ENCODE data around the gene KRT2. TPM values are rescaled to one million over a fixed set of nuclear protein-coding genes. Genes with fewer than 3 reads are reported as not detected.

KRT2 gene
- total RNA-seq, 2 experiments from 2014 or later, result not detected

DNA sequence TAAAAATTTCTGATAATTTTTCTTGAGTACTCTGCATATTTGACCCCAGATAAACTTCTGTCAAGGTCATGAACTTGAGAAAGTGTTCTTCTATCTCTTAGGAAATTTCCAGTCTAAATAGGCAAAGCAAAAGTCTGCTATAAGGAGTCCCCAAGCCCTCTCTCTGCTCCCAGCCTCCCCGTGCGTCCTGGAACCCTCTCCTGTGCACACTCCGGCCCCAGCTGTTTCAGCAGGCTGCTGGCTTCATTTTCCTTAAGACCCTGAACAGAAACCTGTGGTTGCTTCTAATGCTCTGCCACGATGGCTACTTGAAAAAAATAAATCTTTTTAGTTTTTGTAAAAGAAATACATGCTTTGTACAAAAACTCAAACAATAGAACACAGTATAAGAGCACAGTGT lies 14.7 kb downstream of the KRT2 start:
- CTCF ChIA-PET, result interaction anchor here (1.4 kb wide), 1 partner anchor 51 kb away, joined by 3 read pairs; no protein-coding TSS in a partner anchor
- no peak for DNase-seq
- ATAC-seq, result no peak
- peaks cover 24% of the 10 kb centered on the region for H3K4me1 Mint-ChIP-seq
- no peaks in the 10 kb centered on the region for H3K36me3 Mint-ChIP-seq
- no peak overlapping the region for H3K4me3 Mint-ChIP-seq
- no peaks in the 10 kb centered on the region for H3K9me3 Mint-ChIP-seq (ENCODE audit: low read depth)
- H3K27me3 Mint-ChIP-seq, result peaks cover 24% of the 10 kb centered on the region
- H3K27ac Mint-ChIP-seq, result no peak overlapping the region

DNA sequence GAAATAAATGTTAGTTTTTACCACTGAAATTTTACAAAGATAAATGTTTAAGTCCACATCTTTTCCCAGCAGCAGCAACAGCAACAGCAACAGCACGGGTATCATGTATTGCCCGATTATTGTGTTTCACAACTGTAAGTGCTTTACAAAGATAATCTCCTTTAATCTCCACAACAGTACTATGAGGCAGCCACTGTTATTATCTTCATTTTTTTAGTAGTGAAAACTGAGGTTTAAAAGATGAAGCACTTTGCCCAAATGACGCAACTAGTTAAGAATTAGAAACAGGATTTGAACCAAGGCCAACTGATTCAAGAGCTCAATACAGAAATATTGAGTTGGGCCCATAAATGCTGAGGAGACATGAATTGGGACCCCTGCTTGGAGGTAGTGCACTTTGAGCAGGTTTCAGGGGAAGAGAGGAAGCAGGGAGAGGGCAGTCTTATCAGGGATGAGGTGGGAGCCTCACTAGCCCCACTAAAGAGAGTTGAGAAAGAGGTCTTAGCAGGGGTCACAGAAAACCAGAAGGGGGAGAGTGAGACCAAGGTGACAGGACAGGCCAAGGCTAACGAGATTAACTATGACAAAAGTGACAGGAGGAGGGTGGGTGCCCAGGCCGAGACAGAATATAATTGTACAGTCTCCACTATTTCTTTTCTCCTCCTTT lies 15.3 kb downstream of the KRT2 start:
- Mint-ChIP-seq H3K27me3 (peaks cover 24% of the 10 kb centered on the region), H3K4me1 (peaks cover 24% of the 10 kb centered on the region), H3K36me3 (no peaks in the 10 kb centered on the region), H3K27ac (no peak overlapping the region), H3K4me3 (no peak overlapping the region), H3K9me3 (ENCODE audit: low read depth) (no peaks in the 10 kb centered on the region)
- ATAC-seq, result no peak
- CTCF ChIA-PET, result interaction anchor here (1.4 kb wide), 1 partner anchor 51 kb away, joined by 3 read pairs; no protein-coding TSS in a partner anchor
- DNase-seq, result no peak

DNA sequence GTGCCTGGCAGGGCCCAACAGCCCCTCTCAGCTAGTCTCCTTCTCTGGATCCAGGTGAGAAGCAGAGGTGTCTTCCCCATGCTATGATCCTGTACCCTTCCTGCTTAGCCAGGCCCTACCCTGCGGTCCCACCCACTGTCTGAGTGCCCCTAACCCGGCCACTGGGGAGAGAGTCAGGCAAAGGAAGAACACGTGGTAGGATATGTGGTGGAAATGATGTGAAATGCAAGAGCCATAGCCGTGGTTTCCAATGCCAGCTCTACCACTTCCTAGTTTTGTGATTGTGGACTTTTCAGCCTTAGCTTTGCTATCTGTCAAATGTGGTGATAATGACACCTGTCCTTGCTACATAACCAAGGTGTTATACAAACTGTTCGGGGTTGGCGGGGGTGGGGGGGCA lies 15.8 kb downstream of the KRT2 start:
- H3K27ac Mint-ChIP-seq, result no peak overlapping the region
- no peak overlapping the region for H3K4me3 Mint-ChIP-seq
- no peaks in the 10 kb centered on the region for H3K9me3 Mint-ChIP-seq (ENCODE audit: low read depth)
- peaks cover 23% of the 10 kb centered on the region for H3K27me3 Mint-ChIP-seq
- CTCF ChIA-PET, result interaction anchor here (1.0 to 1.4 kb wide), 2 partner anchors 25 to 50 kb away, joined by 3 read pairs; no protein-coding TSS in a partner anchor
- H3K4me1 Mint-ChIP-seq, result peaks cover 25% of the 10 kb centered on the region
- DNase-seq (peak; percentile 40), ATAC-seq (no peak)
- no peaks in the 10 kb centered on the region for H3K36me3 Mint-ChIP-seq

DNA sequence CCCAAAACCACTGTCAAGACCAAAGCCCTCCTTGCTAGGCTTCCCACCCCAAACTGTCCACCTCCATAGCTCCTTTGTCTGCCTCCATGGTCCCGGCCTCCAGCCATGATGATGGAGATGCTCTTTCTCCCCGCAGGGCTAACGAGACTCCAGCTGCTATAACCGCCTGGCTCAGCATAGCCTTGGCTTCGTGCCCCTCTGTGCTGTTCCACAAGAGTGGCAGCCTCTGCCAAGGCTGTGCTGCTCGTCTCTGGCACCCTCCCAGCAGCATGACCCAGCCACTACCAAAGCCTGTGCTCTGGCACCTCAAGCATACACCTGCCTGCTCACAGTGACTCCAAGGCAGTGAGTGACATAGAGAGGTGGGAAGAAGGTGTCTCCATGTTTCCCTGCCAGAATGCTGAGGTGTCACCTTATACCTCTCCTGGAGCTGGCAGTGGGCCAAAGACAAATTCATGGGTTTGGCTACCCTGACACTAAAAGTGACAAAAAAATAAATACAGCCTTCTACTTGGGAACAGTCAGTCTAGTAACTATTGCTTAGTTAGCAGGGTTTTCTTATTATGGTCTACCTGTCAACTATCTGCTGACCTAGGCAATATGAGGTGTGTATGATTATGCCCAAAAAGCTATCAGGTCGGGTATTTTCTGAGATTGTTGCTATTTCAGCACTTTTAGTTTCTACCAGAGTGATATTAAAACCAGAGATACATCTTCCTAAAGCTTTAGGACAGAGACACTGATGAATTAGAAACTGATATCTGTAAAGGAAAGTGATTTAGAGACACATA lies 17.6 kb downstream of the KRT2 start:
- Mint-ChIP-seq H3K9me3 (ENCODE audit: low read depth) (no peaks in the 10 kb centered on the region), H3K4me3 (no peak overlapping the region), H3K27ac (no peak overlapping the region), H3K4me1 (peaks cover 35% of the 10 kb centered on the region), H3K27me3 (peaks cover 16% of the 10 kb centered on the region), H3K36me3 (no peaks in the 10 kb centered on the region)
- DNase-seq, result peak; percentile 29
- CTCF ChIA-PET, result no interaction called here
- ATAC-seq, result no peak

DNA sequence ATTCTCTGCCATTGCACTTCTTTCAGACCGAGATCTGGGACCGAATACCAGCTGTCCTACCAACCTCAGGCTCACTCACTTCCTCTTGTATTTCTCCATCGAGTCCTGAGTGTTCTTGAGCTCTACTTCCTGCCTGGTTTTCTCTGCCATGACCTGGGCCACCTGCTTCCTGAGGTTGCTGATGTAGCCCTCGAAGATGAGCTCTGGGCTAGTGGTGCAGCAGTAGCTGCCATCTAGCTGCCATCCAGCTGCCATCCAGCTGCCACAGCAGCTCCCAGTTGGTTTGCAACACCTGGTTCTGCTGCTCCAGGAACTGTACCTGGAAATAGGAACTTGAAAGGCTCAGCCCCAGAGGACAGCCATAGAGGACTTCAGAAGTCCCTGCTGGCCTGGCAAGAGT lies 18.6 kb downstream of the KRT2 start:
- CTCF ChIA-PET, result interaction anchor here (1.0 to 1.1 kb wide), 3 partner anchors 12 to 252 kb away, joined by 3 to 6 read pairs (median 4); no protein-coding TSS in a partner anchor
- no peaks in the 10 kb centered on the region for H3K9me3 Mint-ChIP-seq (ENCODE audit: low read depth)
- ATAC-seq (peak; percentile 60), DNase-seq (peak; percentile 53)
- H3K27ac Mint-ChIP-seq, result no peak overlapping the region
- peaks cover 35% of the 10 kb centered on the region for H3K4me1 Mint-ChIP-seq
- peaks cover 10% of the 10 kb centered on the region for H3K27me3 Mint-ChIP-seq
- H3K36me3 Mint-ChIP-seq, result no peaks in the 10 kb centered on the region
- H3K4me3 Mint-ChIP-seq, result no peak overlapping the region

DNA sequence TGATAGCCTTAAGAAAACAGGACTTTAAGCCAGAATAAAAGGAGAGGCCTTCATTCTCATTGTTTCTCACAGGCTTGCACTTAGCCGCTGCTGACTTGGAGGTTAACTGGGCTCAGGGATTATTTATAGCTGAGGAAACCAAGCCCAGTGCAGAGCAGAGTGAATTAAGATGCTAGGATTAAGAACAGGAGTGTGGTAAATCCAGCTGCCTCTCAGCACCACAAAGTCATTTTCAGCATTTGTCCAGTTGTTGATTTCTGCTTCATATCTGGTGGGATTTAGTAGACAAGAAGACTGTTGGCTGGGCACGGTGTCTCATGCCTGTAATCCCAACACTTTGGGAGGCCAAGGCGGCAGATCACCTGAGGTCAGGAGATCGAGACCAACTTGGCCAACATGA lies 19.4 kb downstream of the KRT2 start:
- Mint-ChIP-seq H3K4me3 (no peak overlapping the region), H3K27me3 (peaks cover 8% of the 10 kb centered on the region), H3K36me3 (no peaks in the 10 kb centered on the region), H3K4me1 (peaks cover 35% of the 10 kb centered on the region), H3K9me3 (ENCODE audit: low read depth) (no peaks in the 10 kb centered on the region), H3K27ac (no peak overlapping the region)
- CTCF ChIA-PET, result interaction anchor here (1.1 kb wide), 2 partner anchors 239 to 252 kb away, joined by 3 to 4 read pairs; no protein-coding TSS in a partner anchor
- DNase-seq (no peak), ATAC-seq (no peak)

DNA sequence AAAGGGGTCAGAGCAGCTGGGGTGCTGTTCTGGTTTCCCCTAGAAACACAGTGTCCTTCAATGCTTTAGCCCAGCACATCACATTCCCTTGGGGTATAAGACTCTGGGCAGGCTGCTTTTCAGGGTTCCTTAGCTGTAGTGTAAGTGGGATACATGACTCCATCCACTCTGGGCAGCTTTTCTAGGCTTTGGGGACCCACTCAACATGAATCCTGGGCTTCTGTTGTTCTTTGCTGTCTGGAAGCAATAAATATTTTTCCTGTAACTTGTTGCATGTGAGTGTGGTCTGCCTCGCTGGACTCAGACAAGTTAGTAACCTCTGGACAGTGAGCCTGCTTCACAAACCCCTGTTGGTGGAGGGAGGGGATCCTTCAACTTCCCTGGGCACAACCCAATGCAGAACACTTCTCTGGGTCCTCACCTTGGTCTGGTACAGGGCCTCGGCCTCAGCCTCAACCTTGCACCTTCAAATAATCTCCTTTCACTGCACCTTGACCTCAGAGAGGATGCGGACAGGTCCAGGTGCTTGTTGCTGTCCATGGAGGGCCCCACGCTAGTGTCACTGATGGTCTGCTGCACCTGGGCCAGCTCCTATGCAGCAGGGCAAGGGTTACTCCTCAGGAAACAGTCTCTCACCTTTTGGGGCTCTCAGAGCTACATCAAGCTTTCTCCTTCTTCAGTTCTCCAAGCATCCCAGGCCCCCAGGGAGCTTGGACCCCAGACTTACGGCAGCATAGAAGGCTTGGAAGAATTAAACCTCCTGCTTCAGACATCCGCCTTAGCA lies 20.1 kb downstream of the KRT2 start:
- CTCF ChIA-PET, result no interaction called here
- Mint-ChIP-seq H3K27me3 (peaks cover 7% of the 10 kb centered on the region), H3K9me3 (ENCODE audit: low read depth) (no peaks in the 10 kb centered on the region), H3K4me1 (peaks cover 35% of the 10 kb centered on the region), H3K27ac (no peak overlapping the region), H3K36me3 (no peaks in the 10 kb centered on the region), H3K4me3 (no peak overlapping the region)
- no peak for ATAC-seq
- peak; percentile 29 for DNase-seq

DNA sequence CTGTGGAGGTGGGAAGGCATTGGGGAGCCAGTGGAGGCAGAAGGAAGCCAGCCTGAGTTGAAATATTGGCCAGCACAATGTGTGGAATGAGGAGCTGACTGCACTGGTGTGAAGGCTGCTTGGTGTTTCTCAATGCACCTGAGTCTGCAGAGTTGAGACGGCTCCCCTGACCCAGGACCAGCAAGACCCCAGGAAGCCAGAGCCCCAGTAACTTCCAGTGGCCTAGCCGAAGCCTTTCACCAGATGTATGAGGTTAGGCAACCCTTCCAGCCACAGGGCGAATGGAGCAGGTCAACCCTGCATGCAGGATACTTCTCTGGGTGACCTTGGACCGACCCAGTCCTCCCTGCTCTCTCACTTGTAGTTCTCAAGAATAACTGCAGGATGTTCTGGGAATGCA lies 20.7 kb downstream of the KRT2 start:
- no peaks in the 10 kb centered on the region for H3K36me3 Mint-ChIP-seq
- H3K4me1 Mint-ChIP-seq, result peaks cover 32% of the 10 kb centered on the region
- no peaks in the 10 kb centered on the region for H3K9me3 Mint-ChIP-seq (ENCODE audit: low read depth)
- CTCF ChIA-PET, result no interaction called here
- no peak overlapping the region for H3K4me3 Mint-ChIP-seq
- no peak overlapping the region for H3K27ac Mint-ChIP-seq
- H3K27me3 Mint-ChIP-seq, result peaks cover 4% of the 10 kb centered on the region
- ATAC-seq (no peak), DNase-seq (peak; percentile 29)

DNA sequence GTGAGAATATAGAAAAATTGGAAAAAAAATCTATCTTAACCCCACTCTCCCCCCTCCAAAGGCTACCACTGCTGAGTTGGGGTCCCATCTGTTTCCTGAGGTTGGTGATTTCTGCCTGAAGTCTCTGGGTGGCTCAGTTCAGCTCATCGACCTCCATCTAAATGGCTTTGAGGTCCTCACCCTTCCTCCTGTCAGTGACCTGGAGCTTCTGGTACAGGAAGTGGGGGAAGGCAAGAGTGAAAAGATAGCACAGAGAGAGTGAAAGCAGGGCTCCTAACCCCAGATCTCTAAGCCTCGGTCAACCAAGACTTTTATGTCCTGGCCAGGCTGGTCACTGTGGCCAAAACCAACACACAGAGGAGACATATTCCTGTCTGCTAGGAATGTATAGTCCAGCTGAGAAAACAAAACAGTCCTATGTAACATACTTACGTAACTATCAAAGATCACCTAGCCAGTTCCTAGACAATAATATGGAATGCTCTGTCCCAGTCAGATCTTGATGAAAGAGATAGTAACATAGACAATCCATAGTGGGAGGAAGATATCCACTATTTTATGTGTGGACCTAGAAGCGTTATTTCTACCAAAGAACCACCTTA lies 21.3 kb downstream of the KRT2 start:
- CTCF ChIA-PET, result no interaction called here
- ATAC-seq (no peak), DNase-seq (peak; percentile 39)
- Mint-ChIP-seq H3K9me3 (ENCODE audit: low read depth) (no peaks in the 10 kb centered on the region), H3K4me3 (no peak overlapping the region), H3K36me3 (no peaks in the 10 kb centered on the region), H3K27me3 (peaks cover 4% of the 10 kb centered on the region), H3K4me1 (peaks cover 29% of the 10 kb centered on the region), H3K27ac (no peak overlapping the region)

DNA sequence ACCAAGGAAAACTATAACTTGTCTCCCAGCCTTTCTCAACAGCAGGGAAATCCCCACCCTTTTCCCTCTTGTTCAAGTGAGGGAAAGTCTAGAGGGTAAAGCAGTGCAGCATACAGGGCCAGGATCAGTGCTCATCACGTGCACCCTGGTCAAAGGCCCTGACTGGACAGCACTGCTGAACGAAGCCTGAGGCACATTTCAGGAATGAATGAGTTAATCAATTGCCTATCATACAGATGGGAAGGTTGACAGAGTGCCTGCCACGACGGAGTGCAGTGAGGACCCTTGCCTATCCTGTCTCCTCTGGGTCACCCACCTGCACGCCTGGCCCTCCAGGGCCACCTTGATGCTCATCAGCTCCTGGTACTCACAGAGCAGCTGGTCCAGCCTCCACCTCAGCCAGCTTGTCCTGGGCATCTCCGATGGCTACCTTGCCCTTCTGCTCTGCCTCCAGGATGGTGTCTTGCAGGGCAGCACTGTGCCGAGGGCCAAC lies 22.0 kb downstream of the KRT2 start:
- DNase-seq (peak; percentile 30), ATAC-seq (no peak)
- Mint-ChIP-seq H3K27me3 (peaks cover 5% of the 10 kb centered on the region), H3K9me3 (ENCODE audit: low read depth) (no peaks in the 10 kb centered on the region), H3K4me1 (peaks cover 29% of the 10 kb centered on the region), H3K4me3 (no peak overlapping the region), H3K36me3 (no peaks in the 10 kb centered on the region), H3K27ac (no peak overlapping the region)
- CTCF ChIA-PET, result no interaction called here

DNA sequence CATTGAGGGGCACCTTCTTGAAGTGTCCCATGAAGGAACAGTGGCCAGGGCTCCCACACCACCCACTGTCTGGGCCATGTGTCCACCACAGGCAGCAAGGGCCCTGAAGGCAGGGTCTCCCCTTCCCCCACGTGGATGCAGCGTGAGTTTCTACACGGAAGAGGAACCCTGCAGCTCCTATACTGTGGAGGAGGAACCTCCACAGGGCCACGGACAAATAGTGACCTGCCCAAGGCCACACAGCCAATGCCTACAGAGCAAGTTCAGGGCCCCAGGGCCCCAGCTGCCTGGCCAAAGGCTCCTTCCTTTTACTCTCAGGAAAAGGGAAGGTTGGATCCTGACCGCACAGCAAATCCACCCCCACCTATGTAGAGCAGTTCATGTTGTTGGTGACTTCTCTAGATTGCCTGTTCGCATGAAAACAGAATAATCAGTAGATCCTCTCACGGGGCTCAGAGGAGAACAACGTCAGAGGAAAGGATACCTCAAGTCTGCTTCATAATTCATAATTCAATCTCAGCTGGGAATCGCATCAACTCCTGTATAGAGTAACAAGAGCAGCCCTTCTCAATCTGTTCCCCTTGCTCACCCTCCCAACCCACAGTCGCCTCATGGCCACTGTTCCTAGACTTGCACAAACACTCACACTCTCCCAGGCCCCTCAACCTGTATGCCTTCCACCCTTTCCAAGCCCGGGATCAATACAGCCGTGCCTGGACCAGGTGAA lies 22.6 kb downstream of the KRT2 start:
- Mint-ChIP-seq H3K4me1 (peaks cover 29% of the 10 kb centered on the region), H3K36me3 (no peaks in the 10 kb centered on the region), H3K9me3 (ENCODE audit: low read depth) (no peaks in the 10 kb centered on the region), H3K4me3 (no peak overlapping the region), H3K27ac (no peak overlapping the region), H3K27me3 (peaks cover 9% of the 10 kb centered on the region)
- CTCF ChIA-PET, result interaction anchor here (1.0 kb wide), 1 partner anchor 241 kb away, joined by 3 read pairs; no protein-coding TSS in a partner anchor
- DNase-seq (no peak), ATAC-seq (no peak)

DNA sequence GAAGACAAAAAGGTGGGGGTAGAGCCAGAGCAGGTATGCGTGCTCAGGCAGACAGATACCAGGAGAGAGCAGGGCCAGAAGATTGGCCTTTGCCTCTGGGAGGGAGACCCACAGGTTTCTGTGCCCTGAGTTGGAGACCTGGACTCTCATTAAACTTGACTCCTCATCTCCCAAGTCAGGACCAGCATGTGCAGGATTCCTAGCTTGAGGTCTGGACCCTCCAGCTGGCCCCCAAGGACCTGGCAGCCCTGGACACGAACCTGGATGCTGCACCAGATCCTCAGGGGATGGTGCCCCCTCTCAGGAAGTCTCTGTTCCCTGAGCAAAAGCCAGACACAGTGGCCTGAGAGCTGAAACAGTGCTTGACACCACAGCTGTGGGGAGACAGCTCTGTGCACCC lies 23.2 kb downstream of the KRT2 start:
- no peak for ATAC-seq
- H3K4me1 Mint-ChIP-seq, result peaks cover 23% of the 10 kb centered on the region
- no peaks in the 10 kb centered on the region for H3K9me3 Mint-ChIP-seq (ENCODE audit: low read depth)
- no peaks in the 10 kb centered on the region for H3K36me3 Mint-ChIP-seq
- H3K4me3 Mint-ChIP-seq, result no peak overlapping the region
- CTCF ChIA-PET, result interaction anchor here (1.0 kb wide), 1 partner anchor 242 kb away, joined by 3 read pairs; no protein-coding TSS in a partner anchor
- H3K27ac Mint-ChIP-seq, result no peak overlapping the region
- H3K27me3 Mint-ChIP-seq, result peaks cover 12% of the 10 kb centered on the region
- no peak for DNase-seq
